T follicular helper cell (primary cell): ENCODE data around the gene FGFR4.

Experiments
- DNase-seq: peaks from one replicate; pipeline ENCODE4 v3.0.0-alpha.2; 2020; ENCODE audit warnings: low read depth

The FGFR4 gene

GRCh38 chr5:177085985-177086653 is 596 bp upstream of the FGFR4 start:
- DNase-seq, result no peak

GRCh38 chr5:177087398-177088005 is 787 bp downstream of the FGFR4 start:
- no peak for DNase-seq

GRCh38 chr5:177089127-177089526 is 2.4 kb downstream of the FGFR4 start:
- DNase-seq, result no peak

GRCh38 chr5:177089825-177090641 is 3.3 kb downstream of the FGFR4 start:
- DNase-seq, result no peak

GRCh38 chr5:177090813-177091212 is 4.1 kb downstream of the FGFR4 start:
- DNase-seq, result no peak

GRCh38 chr5:177091232-177091631 is 4.5 kb downstream of the FGFR4 start:
- DNase-seq, result no peak

GRCh38 chr5:177092178-177093081 is 5.7 kb downstream of the FGFR4 start:
- DNase-seq, result no peak

- DNase-seq, result no peak
Observed at GRCh38 chr5:177093082-177093712, 6.5 kb downstream of the FGFR4 start.

- DNase-seq, result no peak
Observed at GRCh38 chr5:177093803-177094202, 7.1 kb downstream of the FGFR4 start.

- DNase-seq, result no peak
Observed at GRCh38 chr5:177094224-177095087, 7.7 kb downstream of the FGFR4 start.

GRCh38 chr5:177095088-177095669 is 8.5 kb downstream of the FGFR4 start:
- no peak for DNase-seq

GRCh38 chr5:177096162-177097015 is 9.7 kb downstream of the FGFR4 start:
- DNase-seq, result no peak

- DNase-seq, result no peak
Observed at GRCh38 chr5:177097016-177097985, 10.6 kb downstream of the FGFR4 start.

GRCh38 chr5:177098120-177098469 is 11.4 kb downstream of the FGFR4 start:
- DNase-seq, result no peak

GRCh38 chr5:177098470-177099141 is 11.9 kb downstream of the FGFR4 start:
- no peak for DNase-seq

GRCh38 chr5:177099422-177100093 is 12.8 kb downstream of the FGFR4 start:
- no peak for DNase-seq

GRCh38 chr5:177100714-177101121 is 14.0 kb downstream of the FGFR4 start:
- no peak for DNase-seq
